Mesendoderm (in vitro differentiated cells): ENCODE data around the gene VAMP3.

ENCODE experiments used
- DNase-seq: peaks from one replicate; pipeline ENCODE4 v3.0.0; 2013
- H2AK5ac ChIP-seq: 2 replicates; pipeline ENCODE4 v1.6.1; 2013; ENCODE audit warnings: low read length, inconsistent platforms
- H2BK120ac ChIP-seq: 2 replicates; pipeline ENCODE4 v1.6.1; 2013; ENCODE audit warnings: low read depth, mild to moderate bottlenecking, low read length, moderate library complexity, mixed read lengths
- H2BK15ac ChIP-seq: replicated peaks from 2 replicates; pipeline ENCODE4 v1.6.1; 2013; ENCODE audit warnings: low read depth, mild to moderate bottlenecking, moderate library complexity
- H2BK5ac ChIP-seq: 2 replicates; pipeline ENCODE4 v1.6.1; 2013; ENCODE audit warnings: low read length, inconsistent platforms
- H3K18ac ChIP-seq: 2 replicates; pipeline ENCODE4 v1.6.1; 2013; ENCODE audit warnings: mild to moderate bottlenecking, low read length, mixed read lengths
- H3K23ac ChIP-seq: one replicate; pipeline ENCODE4 v1.6.1; 2013; ENCODE audit warnings: low read length
- H3K27ac ChIP-seq: 2 replicates; pipeline ENCODE4 v1.5.1; 2013; ENCODE audit warnings: low read depth, mild to moderate bottlenecking, inconsistent platforms, low read length, moderate library complexity
- H3K27me3 ChIP-seq: 2 replicates; pipeline ENCODE4 v1.6.1; 2013; ENCODE audit warnings: low read length, control low read depth, mild to moderate bottlenecking, inconsistent platforms; ENCODE audit not compliant: insufficient read depth, poor library complexity
- H3K36me3 ChIP-seq: 2 replicates; pipeline ENCODE4 v1.6.1; 2013; ENCODE audit warnings: low read length, inconsistent platforms; ENCODE audit not compliant: control insufficient read depth, insufficient read depth
- H3K4ac ChIP-seq: one replicate; pipeline ENCODE4 v1.6.1; 2013; ENCODE audit warnings: low read depth, mild to moderate bottlenecking, low read length, moderate library complexity
- H3K4me1 ChIP-seq: 2 replicates; pipeline ENCODE4 v1.6.1; 2013; ENCODE audit warnings: low read depth, low read length, inconsistent platforms; ENCODE audit not compliant: control insufficient read depth
- H3K4me2 ChIP-seq: 2 replicates; pipeline ENCODE4 v1.6.1; 2013; ENCODE audit warnings: low read length
- H3K4me3 ChIP-seq: 2 replicates; pipeline ENCODE4 v1.5.1; 2013; ENCODE audit warnings: mild to moderate bottlenecking, low read length
- H3K56ac ChIP-seq: one replicate; pipeline ENCODE4 v1.6.1; 2013; ENCODE audit warnings: low read length
- H3K79me1 ChIP-seq: 2 replicates; pipeline ENCODE4 v1.6.1; 2013; ENCODE audit warnings: low read length, inconsistent platforms
- H3K79me2 ChIP-seq: 2 replicates; pipeline ENCODE4 v1.6.1; 2013; ENCODE audit warnings: mild to moderate bottlenecking, low read length; ENCODE audit not compliant: control insufficient read depth, insufficient read depth
- H3K9ac ChIP-seq: 2 replicates; pipeline ENCODE4 v1.6.1; 2013; ENCODE audit warnings: low read length, inconsistent platforms
- H4K5ac ChIP-seq: one replicate; pipeline ENCODE4 v1.6.1; 2013; ENCODE audit warnings: low read length
- H4K8ac ChIP-seq: one replicate; pipeline ENCODE4 v1.6.1; 2013; ENCODE audit warnings: low read depth, mild to moderate bottlenecking, control low read depth, low read length, moderate library complexity
- whole genome bisulfite sequencing: extraction: QIAGEN DNeasy Blood & Tissue Kit; methylation state at CpG from one replicate; pipeline ENCODE4 v1.1.7; 2013; ENCODE audit warnings: low lambda C conversion rate, missing lambda C conversion rate; ENCODE audit not compliant: insufficient coverage; ENCODE audit errors: extremely low coverage; 5-methylcytosine and 5-hydroxymethylcytosine counted together

The VAMP3 gene

DNA sequence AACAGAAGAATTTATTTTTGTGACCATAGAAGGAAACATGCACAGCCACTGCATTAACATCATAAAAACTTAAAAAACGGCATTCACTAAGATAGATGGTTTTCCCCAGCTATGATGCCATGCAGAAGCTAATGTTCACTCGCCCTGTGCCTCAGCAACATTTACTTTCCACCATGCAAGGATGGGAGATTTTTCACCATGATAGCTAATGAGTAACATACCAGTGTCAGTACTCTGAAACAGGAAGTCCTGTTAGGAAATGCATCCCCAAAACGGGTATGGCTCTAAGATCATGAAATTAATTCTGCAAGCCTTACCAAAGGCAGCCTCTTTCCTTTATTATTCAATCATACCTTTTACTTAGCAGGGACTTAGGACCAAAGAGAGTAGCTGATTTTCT, 17.5 kb upstream of the VAMP3 start:
- Histone ChIP-seq H3K36me3 (no peaks in the 10 kb centered on the region), H3K56ac (no peak overlapping the region), H3K4me1 (no peaks in the 10 kb centered on the region), H3K18ac (no peak overlapping the region), H3K4ac (no peak overlapping the region), H2BK5ac (no peak overlapping the region), H4K8ac (no peak overlapping the region), H3K27me3 (no peaks in the 10 kb centered on the region), H2AK5ac (no peak overlapping the region), H3K79me2 (no peaks in the 10 kb centered on the region), H4K5ac (no peak overlapping the region), H3K23ac (no peak overlapping the region), H3K27ac (no peak overlapping the region), H3K9ac (no peak overlapping the region), H2BK15ac (no peak overlapping the region), H3K79me1 (no peaks in the 10 kb centered on the region), H3K4me3 (no peak overlapping the region), H2BK120ac (no peak overlapping the region), H3K4me2 (no peak overlapping the region)
- no peak for DNase-seq
- no CpG with 5 or more reads among the region's 3 CpGs for WGBS

DNA sequence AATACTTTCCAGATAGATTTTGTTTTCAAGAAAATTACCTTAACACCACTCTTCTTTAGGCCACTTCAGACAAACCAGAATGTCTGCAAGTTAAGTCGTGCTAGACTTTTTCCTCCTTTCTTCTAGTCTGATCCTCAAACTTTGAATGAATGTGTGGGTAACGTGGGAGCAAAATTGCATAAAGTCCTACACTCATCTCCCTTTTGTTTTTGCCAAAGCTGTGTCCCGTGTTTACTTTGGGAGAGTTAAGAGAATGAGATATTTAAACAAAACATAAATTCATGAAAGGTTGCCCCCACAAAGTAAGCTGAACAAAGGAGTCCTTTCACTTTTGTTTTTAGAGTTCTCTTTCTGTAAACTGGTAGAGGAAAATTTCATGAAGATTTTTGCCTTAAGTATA, 16.9 kb upstream of the VAMP3 start:
- Histone ChIP-seq H4K5ac (no peak overlapping the region), H3K18ac (no peak overlapping the region), H3K4me1 (no peaks in the 10 kb centered on the region), H2BK5ac (no peak overlapping the region), H3K56ac (no peak overlapping the region), H4K8ac (no peak overlapping the region), H3K79me2 (no peaks in the 10 kb centered on the region), H3K23ac (no peak overlapping the region), H2BK120ac (no peak overlapping the region), H3K4ac (no peak overlapping the region), H2AK5ac (no peak overlapping the region), H3K27me3 (no peaks in the 10 kb centered on the region), H3K27ac (no peak overlapping the region), H2BK15ac (no peak overlapping the region), H3K36me3 (no peaks in the 10 kb centered on the region), H3K79me1 (no peaks in the 10 kb centered on the region), H3K9ac (no peak overlapping the region), H3K4me3 (no peak overlapping the region), H3K4me2 (no peak overlapping the region)
- no peak for DNase-seq
- WGBS = no CpG with 5 or more reads among the region's 3 CpGs

DNA sequence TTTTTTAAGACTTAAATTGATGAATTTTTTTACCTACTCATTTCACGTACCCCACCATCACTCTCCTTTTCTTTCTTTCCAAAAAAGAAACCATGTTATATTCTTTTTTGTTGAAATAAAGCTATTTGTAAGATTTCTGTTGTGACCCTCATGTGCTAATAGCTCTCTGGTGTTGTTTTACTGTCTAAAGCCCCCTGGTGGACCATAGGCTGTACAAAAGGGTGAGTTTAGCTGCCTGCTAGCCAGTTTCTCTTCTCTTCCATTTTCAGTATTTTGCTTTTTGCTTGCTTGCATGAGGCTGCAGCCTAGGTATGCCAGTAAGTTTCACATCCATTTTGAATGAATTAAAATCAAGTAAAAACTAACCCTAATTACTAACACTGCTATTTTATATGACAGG, 15.6 kb upstream of the VAMP3 start:
- no peak overlapping the region for H3K18ac ChIP-seq
- no peak overlapping the region for H2BK15ac ChIP-seq
- no peaks in the 10 kb centered on the region for H3K4me1 ChIP-seq
- no peaks in the 10 kb centered on the region for H3K36me3 ChIP-seq
- no peak overlapping the region for H2BK120ac ChIP-seq
- H2AK5ac ChIP-seq = no peak overlapping the region
- no peak overlapping the region for H3K4me2 ChIP-seq
- H4K8ac ChIP-seq = no peak overlapping the region
- H3K4ac ChIP-seq = no peak overlapping the region
- no peak overlapping the region for H3K56ac ChIP-seq
- no peak overlapping the region for H2BK5ac ChIP-seq
- no peaks in the 10 kb centered on the region for H3K27me3 ChIP-seq
- DNase-seq = peak; percentile 44
- no peak overlapping the region for H4K5ac ChIP-seq
- 100% methylated on average over 1 of the region's 1 CpG for WGBS
- no peak overlapping the region for H3K27ac ChIP-seq
- H3K23ac ChIP-seq = no peak overlapping the region
- no peak overlapping the region for H3K9ac ChIP-seq
- no peaks in the 10 kb centered on the region for H3K79me1 ChIP-seq
- H3K4me3 ChIP-seq = no peak overlapping the region
- no peaks in the 10 kb centered on the region for H3K79me2 ChIP-seq

DNA sequence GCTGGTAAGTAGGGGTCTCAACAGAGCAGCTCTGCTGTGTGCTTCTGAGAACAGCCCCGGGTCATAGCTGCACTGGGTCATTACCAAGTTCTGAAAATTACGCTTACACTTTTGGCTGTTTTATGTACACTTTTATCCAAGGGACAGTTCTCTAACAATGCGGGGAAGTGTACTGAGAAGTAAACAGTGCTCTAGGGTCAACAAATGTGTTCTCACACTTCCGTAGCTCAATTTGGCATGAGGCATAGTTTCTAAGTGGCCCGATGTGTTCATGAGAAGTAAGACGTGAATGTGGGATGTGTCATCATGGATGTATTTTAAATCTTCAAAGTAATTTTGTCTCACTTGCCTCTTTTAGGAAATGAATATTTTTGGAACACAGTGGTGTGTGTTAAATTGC, 10.9 kb upstream of the VAMP3 start:
- no peak overlapping the region for H3K4ac ChIP-seq
- no CpG with 5 or more reads among the region's 6 CpGs for WGBS
- DNase-seq = no peak
- H3K4me2 ChIP-seq = no peak overlapping the region
- no peak overlapping the region for H2BK120ac ChIP-seq
- H3K79me1 ChIP-seq = no peaks in the 10 kb centered on the region
- no peaks in the 10 kb centered on the region for H3K4me1 ChIP-seq
- H3K23ac ChIP-seq = no peak overlapping the region
- H3K18ac ChIP-seq = no peak overlapping the region
- no peak overlapping the region for H3K4me3 ChIP-seq
- H3K36me3 ChIP-seq = no peaks in the 10 kb centered on the region
- H3K9ac ChIP-seq = no peak overlapping the region
- no peaks in the 10 kb centered on the region for H3K27me3 ChIP-seq
- no peak overlapping the region for H3K56ac ChIP-seq
- H2BK15ac ChIP-seq = no peak overlapping the region
- H2AK5ac ChIP-seq = no peak overlapping the region
- no peak overlapping the region for H4K5ac ChIP-seq
- no peak overlapping the region for H4K8ac ChIP-seq
- no peak overlapping the region for H3K27ac ChIP-seq
- no peak overlapping the region for H2BK5ac ChIP-seq
- no peaks in the 10 kb centered on the region for H3K79me2 ChIP-seq

DNA sequence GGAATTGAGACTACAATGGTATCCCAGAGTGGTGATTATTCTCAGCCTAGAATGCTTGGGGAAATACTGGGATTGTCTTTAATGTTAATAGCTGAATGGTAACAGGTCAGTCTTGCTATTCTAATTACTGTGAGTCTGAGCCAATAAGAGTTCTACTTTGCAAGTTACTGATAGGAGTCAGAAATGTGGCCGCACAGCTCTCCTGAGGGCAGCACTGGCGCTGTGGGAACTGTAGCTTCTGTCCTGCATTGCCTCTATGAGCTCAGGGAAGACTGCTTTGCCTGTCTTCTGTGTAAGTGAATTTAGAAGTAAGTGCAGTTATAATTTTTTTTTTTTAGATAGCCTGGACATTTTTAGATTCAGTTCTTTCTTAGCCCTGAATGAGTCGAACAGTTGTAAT, 10.0 kb upstream of the VAMP3 start:
- WGBS = no CpG with 5 or more reads among the region's 3 CpGs
- no peak overlapping the region for H3K27ac ChIP-seq
- H3K56ac ChIP-seq = no peak overlapping the region

DNA sequence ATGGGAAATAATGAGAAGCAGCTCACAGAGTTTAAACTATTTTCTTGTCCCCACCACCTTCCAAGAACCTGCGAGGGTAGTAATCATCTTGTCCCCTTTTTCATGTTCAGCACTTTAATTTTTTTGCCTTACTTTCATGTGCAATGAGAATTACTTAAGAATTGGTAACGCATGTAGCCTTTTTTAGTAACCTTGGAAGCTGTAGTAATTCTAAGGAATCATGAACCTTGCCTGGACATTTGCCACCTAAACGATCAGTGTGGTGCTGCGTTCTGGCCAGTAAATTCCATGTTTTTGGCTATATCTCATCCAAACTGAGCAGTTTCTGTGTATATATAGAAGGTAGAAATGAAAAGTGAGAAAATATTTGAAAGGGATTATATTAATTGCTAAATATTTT, 3.9 kb upstream of the VAMP3 start:
- no peak overlapping the region for H3K4ac ChIP-seq
- H3K4me2 ChIP-seq = no peak overlapping the region
- no peak overlapping the region for H2BK120ac ChIP-seq
- H3K79me2 ChIP-seq = peaks cover 6% of the 10 kb centered on the region
- no peak for DNase-seq
- H3K9ac ChIP-seq = no peak overlapping the region
- no peak overlapping the region for H3K27ac ChIP-seq
- H3K56ac ChIP-seq = no peak overlapping the region
- H3K23ac ChIP-seq = no peak overlapping the region
- no CpG with 5 or more reads among the region's 4 CpGs for WGBS
- H2BK5ac ChIP-seq = no peak overlapping the region
- no peak overlapping the region for H3K4me3 ChIP-seq
- H3K4me1 ChIP-seq = peaks cover 3% of the 10 kb centered on the region
- H2BK15ac ChIP-seq = no peak overlapping the region
- H4K8ac ChIP-seq = no peak overlapping the region
- no peaks in the 10 kb centered on the region for H3K36me3 ChIP-seq
- no peak overlapping the region for H3K18ac ChIP-seq
- no peak overlapping the region for H4K5ac ChIP-seq
- no peak overlapping the region for H2AK5ac ChIP-seq
- no peaks in the 10 kb centered on the region for H3K27me3 ChIP-seq
- peaks cover 7% of the 10 kb centered on the region for H3K79me1 ChIP-seq

More for the DNA sequence above, 10.0 kb upstream of the VAMP3 start:
- no peak overlapping the region for H3K18ac ChIP-seq
- no peak overlapping the region for H3K9ac ChIP-seq
- no peak overlapping the region for H4K5ac ChIP-seq
- DNase-seq = no peak
- H3K4ac ChIP-seq = no peak overlapping the region
- H3K4me1 ChIP-seq = no peaks in the 10 kb centered on the region
- H2BK15ac ChIP-seq = no peak overlapping the region
- no peak overlapping the region for H4K8ac ChIP-seq
- H3K4me3 ChIP-seq = no peak overlapping the region
- no peak overlapping the region for H2BK5ac ChIP-seq
- no peak overlapping the region for H2AK5ac ChIP-seq
- no peaks in the 10 kb centered on the region for H3K79me1 ChIP-seq
- H3K23ac ChIP-seq = no peak overlapping the region
- H3K27me3 ChIP-seq = no peaks in the 10 kb centered on the region
- H3K36me3 ChIP-seq = no peaks in the 10 kb centered on the region
- no peak overlapping the region for H2BK120ac ChIP-seq
- no peak overlapping the region for H3K4me2 ChIP-seq
- H3K79me2 ChIP-seq = no peaks in the 10 kb centered on the region
